Amygdala (tissue), 56 donors: ENCODE measurements around the gene CREBL2.
"Not testable (repeated sequence)": the region's sequence is repeated elsewhere in the genome, so short reads cannot be mapped to it uniquely, and the experiment has no call there.

Experiments
- DNase-seq, 56 donors: peaks; one replicate each; lab custom pipeline; 2025; lab: John Stamatoyannopoulos, UW

The CREBL2 gene, protein sequence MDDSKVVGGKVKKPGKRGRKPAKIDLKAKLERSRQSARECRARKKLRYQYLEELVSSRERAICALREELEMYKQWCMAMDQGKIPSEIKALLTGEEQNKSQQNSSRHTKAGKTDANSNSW

DNA sequence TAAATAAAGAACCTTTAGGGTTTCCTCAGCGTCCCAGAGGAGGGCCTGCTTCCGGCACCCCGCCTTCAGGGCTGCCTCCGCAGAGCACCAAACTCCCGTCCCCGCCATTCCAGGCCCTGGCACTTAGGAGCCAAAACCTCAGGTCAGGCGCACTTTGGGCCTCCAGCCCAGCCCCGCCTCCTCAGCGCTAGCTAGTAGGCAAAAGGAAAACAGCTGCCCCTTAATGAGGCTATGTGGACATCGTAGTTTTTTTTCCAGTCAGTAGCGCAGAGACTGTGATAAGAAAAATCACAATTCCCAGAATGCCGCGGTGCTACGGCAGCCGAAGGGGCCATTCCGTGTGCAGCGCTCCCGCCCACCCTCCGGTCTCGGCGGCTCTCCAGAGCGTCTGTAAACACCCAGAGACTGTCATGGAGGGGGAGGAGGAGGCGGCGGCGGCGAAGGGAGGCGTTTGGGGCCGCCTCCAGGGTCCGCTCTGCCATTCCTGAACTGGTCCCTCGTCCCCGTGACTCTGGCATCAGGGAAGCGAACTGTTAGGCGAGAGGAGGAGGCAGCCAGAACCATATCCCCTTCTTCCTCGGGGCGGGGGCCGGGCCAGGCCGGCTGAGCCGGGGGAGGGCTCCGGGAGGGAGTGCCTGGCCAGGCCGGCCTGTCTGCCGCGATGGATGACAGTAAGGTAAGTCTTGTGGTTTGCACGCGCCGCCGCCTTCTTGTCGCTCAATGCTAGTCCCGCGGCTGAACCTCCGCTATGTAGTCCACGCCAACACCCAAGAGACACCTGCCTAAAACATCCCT, at the start of gene CREBL2:
TSS of gene CREBL2 (plus strand) at position 365 of the 795 bp plus-strand sequence. CDS start at position 662, 297 bp downstream.
- peak; percentile 13 to 96 (median 89) for DNase-seq

DNA sequence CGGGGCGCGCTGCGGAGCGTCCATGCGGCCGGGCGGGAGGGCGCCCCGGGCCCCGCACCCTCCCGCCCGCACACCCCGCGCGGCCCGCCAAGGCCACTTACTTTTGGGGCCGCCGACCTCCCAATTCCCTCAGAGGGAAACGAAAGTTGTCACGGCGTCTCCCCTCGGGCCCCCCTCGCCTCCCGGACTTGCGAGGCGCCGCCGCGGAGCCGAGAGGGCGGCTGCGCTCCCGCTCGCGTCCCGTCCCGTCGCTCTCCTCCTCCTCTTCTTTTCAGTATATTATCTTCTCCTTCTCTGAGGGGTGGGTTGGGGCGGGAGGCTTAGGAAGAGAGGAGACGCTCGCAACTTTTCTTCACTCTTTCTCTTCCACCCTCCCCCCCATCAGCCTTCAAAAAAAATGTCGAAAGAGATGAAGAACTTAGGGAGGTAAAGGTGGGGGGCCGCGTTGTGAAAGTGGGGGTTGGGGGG, 49.6 kb upstream of the CREBL2 start:
- DNase-seq, result peak in 23 of 56 donors; percentile 14 to 67 (median 38)

DNA sequence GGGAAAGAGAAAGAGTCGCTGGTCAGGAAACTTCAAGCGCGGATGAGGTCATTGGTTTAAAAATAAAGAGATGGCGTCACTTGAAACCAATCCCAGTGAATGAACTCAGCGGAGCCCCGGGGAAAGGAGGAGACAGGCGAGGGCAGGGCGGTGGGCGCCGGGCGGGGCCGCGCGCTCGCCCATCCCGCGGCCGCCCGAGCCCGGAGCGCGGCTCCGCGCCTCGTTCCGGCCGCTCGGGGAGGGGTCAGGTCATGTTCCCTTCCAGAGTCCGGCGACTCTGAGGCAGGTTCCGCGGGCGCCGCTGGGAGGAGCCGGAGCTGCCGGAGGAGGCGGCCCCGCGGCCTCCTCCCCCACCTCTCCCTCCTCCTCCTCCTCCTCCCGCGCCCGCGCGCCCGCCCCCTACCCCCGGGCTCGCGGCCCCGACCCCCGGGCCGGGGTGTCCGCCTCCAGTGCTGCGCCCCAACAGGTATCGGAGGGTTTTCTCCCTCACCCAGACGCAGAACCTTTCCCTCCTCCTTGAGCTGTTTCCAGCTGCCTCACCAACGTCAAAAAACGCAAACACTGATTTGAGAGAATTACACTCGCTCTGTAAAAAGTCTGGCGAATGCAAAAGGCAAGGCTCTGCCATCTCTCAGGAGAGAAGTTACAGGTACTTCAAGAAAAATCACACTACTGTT, 49.0 kb upstream of the CREBL2 start, which contains the start of gene DUSP16:
TSS of gene DUSP16 (minus strand) at position 279 of the 677 bp plus-strand sequence. CDS start 41,765 bp downstream, outside the sequence.
- peak in 55 of 56 donors; percentile 29 to 95 (median 87) for DNase-seq

DNA sequence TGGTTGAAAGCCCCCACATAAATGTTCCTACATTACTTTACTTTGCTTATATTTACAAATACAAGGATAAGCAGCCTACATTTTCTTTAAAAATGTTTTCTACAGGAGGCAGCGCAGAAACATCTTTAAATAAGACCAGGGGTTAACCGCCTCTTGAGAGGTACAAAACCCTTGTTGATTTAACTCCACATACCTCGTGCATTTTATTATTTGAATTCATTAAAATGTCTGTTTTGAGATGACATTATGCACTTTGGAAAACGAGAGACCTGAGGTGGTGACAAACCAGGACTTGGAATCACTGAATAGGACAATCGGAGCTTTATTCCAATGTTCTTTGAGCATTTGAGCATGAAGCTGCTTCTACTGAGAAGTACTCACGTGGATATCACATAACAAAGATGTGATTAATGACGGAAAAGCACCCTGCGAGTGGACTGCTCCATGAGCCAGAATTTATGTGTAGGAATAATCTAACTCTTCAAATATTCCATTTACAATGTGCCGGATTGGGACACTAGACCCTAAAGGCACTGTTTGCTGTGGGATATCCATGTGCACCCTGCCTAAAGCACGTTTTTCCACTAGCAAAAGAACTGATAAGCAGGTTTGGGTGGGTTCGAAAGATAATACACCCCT, 48.3 kb upstream of the CREBL2 start:
- peak in 12 of 56 donors; percentile 5 to 61 (median 31) for DNase-seq

DNA sequence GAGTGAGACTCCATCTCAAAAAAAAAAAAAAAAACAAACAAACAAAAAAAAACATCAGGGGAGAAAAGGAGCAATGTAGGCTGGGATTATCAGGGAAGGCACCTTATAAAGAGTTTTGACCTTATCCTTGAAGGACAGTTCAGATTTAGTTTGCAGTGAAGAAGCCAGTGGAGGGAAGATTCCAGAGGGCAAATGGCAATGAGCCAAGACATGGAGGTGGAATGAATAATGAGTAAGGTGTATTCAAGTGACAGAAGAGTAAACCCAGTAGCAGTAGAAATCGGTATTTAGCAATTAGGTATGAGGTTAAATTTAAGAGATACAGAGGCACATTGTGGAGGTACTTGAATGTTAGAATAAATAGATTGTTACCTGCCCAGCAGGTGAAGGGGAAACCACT, 46.8 kb upstream of the CREBL2 start:
- DNase-seq, result no peak

DNA sequence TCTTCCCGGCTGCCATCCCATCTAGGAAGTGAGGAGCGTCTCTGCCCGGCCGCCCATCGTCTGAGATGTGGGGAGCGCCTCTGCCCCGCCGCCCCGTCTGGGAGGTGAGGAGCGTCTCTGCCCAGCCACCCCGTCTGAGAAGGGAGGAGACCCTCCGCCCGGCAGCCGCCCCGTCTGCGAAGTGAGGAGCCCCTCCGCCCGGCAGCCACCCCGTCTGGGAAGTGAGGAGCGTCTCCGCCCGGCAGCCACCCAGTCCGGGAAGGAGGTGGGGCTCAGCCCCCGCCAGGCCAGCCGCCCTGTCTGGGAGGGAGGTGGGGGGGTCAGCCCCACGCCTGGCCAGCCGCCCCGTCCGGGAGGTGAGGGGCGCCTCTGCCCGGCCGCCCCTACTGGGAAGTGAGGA, 45.7 kb upstream of the CREBL2 start:
- not testable (repeated sequence) for DNase-seq

DNA sequence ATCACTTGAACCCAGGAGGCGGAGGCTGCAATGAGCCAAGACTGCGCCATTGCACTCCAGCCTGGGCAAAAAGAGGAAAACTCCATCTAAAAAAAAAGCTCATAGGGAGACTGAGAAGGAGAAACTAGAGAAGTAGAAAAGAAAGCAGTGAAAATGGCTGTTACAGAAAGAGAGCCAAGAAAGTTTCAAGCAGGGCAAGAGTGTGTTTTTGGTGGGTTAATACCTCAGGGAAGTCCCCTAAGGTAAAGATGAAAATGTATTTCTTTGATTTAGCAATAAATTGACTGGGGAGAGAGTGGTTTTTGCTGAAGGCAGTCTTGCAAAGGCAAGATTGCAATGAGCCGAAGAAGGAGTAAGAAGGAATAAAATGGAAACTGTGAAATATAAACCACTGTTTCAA, 39.0 kb upstream of the CREBL2 start:
- no peak for DNase-seq

DNA sequence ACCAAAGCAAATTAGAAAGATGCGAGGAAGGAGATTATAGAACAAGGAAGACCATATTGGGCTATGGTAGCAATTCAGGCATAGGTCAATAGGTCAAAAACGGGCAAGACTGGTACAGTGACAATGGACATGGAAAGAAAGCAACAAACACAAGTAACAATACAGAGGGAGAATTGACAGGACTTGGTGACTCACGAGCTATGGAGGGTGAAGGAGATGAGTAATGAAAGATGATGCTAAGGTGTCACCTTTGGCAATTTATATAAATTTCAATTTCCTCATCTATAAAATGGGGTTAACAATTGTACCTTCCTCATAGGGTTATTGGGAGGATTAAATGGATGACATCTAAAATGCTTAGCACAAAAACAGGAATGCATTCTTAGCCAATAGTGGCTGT, 33.9 kb upstream of the CREBL2 start:
- DNase-seq, result no peak

DNA sequence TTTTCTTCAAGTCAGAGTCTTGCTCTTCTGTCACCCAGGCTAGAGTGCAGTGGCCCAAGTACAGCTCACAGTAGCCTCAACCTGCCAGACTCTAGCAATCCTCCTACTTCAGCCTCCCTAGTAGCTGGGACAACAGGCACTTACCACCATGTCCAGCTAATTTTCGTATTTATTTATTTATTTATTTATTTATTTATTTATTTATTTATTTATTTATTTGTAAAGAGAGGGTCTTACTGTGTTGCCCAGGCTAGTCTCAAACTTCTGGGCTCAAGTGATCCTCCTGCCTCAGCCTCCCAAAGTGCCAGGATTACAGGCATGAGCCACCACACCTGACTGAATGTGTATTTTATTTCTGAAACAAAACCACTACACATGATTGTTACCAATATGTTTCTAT, 31.0 kb upstream of the CREBL2 start:
- DNase-seq, result not testable (repeated sequence)

DNA sequence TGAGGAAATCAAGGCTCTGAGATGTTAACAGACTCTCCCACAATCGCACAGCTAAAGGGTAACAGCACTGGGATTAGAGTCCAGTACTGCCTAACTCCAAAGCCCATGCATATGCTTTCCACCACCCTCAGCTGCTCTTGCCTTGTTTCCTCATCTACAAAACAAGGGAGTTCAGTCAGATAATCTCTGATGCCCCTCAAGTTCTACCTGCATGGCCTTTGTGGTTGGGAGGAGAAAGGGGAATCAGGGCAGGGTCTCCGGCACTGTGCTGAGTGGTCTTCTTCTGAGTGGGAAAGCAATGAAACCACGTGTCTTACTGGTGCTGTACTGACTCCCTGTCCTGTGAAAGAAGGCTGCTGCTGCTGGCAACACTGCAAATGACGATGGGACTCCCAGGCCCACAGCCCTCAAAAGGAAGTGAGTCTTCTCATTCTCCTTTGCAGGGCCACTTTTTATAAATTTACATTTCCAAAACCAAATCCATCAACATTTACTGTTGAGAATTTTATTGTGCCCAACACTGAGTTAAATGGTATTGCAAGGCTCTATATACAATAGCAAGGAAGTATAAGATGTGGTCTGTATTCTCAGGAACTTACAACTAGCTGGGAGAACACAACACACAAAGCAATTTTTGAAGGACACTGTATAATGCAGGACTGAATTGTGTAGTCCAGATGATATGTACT, 29.3 kb upstream of the CREBL2 start:
- no peak for DNase-seq

DNA sequence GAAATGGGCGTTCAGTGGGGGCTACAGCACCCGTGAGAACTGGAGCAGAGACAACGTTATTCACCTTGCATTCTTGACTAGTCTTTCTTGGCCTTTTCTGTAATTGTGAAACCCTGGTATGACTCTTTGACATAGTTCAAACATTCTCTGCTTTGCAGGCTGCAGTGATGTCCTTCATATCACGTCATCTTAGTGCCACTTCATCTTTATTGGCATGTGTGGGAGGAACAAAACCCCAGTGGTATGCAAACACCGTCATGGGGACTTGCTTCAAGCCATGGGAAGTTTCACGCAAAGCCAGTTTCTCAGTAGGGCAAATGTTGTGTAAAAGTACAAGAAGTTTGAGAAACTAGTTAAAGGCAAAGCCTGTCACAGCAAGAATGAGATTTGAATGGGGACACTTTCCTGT, 28.8 kb upstream of the CREBL2 start:
- DNase-seq, result no peak

DNA sequence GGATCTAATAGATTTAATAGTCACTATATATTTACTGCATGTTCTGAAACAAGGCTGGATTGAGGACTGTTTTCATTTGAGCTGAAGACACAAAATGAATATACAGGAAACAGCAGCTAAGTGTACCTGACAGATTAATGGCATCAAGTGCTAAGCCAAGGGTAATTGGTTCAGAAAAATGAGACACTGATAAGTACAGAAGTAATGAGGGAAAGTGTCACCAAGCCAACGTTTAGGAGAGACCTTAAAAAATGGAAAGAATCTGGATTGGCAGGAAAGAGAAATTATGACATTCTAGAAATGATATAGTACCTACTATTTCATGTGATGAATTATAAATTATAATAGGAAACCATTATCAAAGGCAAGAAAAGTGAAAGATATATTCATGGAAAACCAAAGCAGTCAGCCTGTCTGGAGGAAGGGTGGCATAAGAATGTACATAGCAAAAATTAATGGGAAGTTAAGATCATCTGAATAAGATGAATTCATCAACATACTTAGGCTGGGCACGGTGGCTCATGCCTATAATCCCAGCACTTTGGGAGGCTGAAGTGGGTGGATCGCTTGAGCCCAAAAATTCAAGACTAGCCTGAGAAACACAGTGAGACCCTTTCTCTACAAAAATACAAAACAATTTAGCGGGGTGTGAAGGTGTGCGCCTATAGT, 28.0 kb upstream of the CREBL2 start:
- DNase-seq, result no peak

DNA sequence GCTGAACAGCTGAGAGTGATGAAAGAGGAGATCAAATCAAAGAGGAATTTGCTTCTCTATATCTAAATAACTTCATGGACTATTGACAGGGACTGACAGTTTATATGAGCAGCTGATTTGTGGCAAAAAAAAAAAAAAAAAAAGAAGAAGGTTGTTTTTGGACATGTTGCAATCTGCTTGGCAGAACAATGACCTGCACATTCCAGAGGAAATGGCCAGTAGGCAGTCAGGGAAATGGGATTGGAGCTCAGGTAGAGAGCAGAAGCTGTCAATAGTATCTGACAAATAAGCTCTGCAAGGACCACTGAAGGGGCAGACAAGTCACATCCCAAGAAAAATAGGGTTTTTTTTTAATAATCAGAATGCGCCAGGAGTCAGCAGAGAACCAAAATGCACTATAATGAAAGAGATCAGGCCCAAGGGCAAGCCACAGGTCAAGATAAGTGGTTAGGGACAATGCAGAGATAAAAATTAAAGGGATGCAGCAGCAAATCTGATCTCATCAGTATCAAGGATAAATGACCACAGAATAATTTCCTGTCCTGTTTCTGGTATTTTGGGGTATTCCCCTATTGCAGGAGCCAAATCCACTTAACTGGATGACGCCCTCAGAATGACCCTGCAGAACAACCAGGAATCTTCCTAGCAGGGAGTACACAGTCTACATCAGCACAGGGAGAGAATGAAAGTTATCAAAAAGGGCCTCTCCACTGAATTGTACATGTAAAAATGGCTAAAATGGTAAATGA, 26.4 kb upstream of the CREBL2 start:
- no peak for DNase-seq

DNA sequence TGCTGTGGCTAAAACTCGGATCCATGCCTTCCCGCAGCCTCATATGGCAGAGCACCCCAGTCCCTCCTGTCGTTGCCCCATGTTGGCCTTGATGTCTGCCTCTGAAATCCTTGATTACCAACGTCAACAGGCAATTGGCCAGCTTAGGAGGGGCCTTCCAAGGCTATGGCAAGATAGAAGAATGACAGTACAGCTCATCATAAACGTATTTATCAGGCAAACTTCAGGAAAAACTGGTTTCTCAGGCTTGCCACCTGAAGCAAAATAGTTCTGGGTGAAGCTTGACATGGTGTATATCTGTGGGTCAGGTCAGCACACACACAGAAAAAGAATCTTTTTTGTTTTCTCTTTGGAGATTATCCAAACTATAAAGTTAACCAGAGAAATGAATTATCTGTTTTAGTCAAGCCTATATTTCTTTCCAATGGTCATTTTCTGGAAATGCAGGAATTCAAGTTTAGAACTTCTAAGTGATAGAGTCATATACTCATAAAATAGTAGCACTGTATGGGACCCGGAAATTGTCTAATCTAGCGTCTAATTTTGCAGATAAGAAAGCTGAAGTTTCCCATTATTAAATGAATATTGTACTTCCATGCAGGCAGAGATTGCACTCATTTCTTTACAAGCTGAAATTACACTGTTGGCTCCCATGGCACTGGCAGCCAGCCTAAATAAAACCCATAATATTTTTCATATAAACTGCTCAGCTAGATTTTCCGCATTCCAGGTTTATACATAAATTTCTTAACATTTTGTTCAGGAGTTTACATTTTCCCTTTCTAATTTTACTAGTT, 24.6 kb upstream of the CREBL2 start:
- no peak for DNase-seq

DNA sequence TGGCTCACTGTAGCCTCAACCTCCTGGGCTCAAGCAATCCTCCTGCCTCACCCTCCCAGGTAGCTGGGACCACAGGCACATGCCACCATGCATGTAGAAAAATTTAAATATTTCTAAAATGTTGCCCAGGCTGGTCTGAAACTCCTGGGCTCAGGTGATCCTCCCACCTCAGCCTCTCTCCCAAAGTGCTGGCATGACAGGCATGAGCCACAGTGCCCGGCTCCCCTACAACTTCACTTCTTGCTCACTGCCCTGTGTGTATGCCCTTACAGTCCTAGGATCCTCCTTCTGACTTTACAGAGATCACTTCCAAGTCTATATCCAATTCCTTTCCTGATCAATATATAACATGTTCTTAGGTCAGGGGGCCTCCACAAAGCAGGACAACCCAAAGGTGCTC, 23.8 kb upstream of the CREBL2 start:
- DNase-seq, result no peak

DNA sequence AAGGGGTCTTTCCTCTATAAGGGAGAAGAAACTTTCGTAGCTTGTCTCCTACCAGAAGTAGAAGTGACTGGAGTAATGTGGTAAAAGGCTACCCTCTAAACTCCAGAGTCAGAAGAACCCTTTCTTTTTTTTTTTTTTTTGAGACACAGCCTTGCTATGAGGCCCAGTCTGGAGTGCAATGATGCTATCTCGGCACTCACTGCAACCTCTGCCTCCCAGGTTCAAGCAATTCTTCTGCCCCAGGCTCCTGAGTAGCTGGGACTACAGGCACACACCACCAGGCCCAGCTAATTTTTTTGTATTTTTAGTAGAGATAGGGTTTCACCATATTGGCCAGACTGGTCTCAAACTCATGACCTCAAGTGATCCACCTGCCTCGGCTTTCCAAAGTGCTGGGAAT, 23.2 kb upstream of the CREBL2 start:
- not testable (repeated sequence) for DNase-seq

DNA sequence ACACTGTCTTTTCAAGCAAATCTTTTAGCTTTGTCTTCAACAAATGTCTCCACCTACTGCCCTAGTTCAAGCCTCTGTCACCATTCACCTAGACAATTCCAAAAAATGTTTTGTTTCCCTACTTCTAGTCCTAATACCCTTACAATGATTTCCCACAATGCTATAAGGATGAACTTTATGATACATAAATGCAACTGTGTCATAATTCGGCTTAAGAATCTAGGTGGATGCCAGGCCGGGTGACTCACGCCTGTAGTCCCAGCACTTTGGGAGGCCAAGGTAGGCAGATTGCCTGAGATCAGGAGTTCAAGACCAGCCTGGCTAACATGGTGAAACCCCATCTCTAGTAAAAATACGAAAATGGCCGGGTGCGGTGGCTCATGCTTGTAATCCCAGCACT, 20.7 kb upstream of the CREBL2 start:
- DNase-seq, result no peak

DNA sequence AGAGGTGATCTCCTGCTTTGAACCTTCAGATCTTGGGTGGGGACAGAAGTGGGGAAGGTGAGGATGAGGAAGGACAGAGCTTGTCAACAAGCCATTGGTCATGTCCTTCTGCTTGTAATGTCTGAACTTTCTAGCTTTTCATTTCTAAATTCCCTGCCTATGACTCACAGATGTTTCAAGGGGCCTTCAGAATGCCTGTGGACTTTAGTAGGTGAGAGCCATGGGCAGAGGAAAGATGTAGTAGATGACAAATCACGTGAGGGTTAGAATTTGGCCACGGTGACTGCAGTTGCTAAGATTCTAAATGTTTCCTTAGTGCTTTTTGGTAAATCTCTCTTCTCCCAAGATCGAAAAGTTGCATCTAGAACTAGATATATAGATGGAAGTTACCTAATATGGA, 18.7 kb upstream of the CREBL2 start:
- no peak for DNase-seq
